IMR-90 (cell line): ENCODE results near the gene TMEM43. TPM values are rescaled to one million over a fixed set of nuclear protein-coding genes. Genes with fewer than 3 reads are reported as not detected.
"Not testable (repeated sequence)": the region's sequence is repeated elsewhere in the genome, so short reads cannot be mapped to it uniquely, and the experiment has no call there.

ENCODE experiments used
- ATAC-seq: fragments of 200-7000 bp; cut with Tn5 transposase; 2 replicates; pipeline ENCODE4 v1.9.1; 2020; ENCODE audit warnings: low read depth, mild to moderate bottlenecking, moderate library complexity
- BruUV-seq: library from RNA; stranded (reverse); fragments of 400-500 nt; replicated peaks from 2 replicates; lab custom pipeline; 2021; lab: Mats Ljungman, UMichigan
- CTCF ChIA-PET: fragments of 300-600 bp; formaldehyde crosslinking; extraction: SDS; loops from one replicate; lab custom pipeline; 2021; ENCODE audit warnings: antibody characterized with exemption; lab: Yijun Ruan, JAX
- POLR2A ChIA-PET: fragments of 300-600 bp; sonication (Branson Sonifier 250); formaldehyde crosslinking; loops from one replicate; lab custom pipeline; 2022; ENCODE audit warnings: antibody characterized with exemption; ENCODE audit not compliant: unreplicated experiment; lab: Charles Lee
- DNase-seq: peaks from one replicate; pipeline ENCODE4 v3.0.0; 2013
- H2AFZ ChIP-seq: replicated peaks from 2 replicates; pipeline ENCODE3; 2013; ENCODE audit warnings: low read length, mild to moderate bottlenecking; ENCODE audit not compliant: poor library complexity
- H2AK5ac ChIP-seq: 2 replicates; pipeline ENCODE4 v1.6.1; 2013; ENCODE audit warnings: low read depth, low read length, inconsistent platforms
- H2AK9ac ChIP-seq: replicated peaks from 2 replicates; pipeline ENCODE3; 2013; ENCODE audit warnings: mild to moderate bottlenecking, low read depth, low read length, moderate library complexity; ENCODE audit not compliant: poor library complexity
- H2BK120ac ChIP-seq: 2 replicates; pipeline ENCODE4 v1.6.1; 2013; ENCODE audit warnings: low read depth, low read length, inconsistent platforms
- H2BK15ac ChIP-seq: 3 replicates; pipeline ENCODE4 v1.6.1; 2013; ENCODE audit warnings: low read depth, low read length, inconsistent platforms
- H2BK20ac ChIP-seq: 2 replicates; pipeline ENCODE4 v1.6.1; 2013; ENCODE audit warnings: low read depth, mild to moderate bottlenecking, inconsistent platforms, low read length, moderate library complexity
- H2BK5ac ChIP-seq: 2 replicates; pipeline ENCODE4 v1.6.1; 2013; ENCODE audit warnings: mild to moderate bottlenecking, low read depth, low read length, inconsistent platforms; ENCODE audit not compliant: poor library complexity, severe bottlenecking
- H3K14ac ChIP-seq: replicated peaks from 2 replicates; pipeline ENCODE4 v1.6.1; 2013; ENCODE audit warnings: low read depth, low read length, inconsistent platforms
- H3K18ac ChIP-seq: 2 replicates; pipeline ENCODE4 v1.6.1; 2013; ENCODE audit warnings: low read depth, low read length, control low read depth
- H3K23ac ChIP-seq: 2 replicates; pipeline ENCODE4 v1.6.1; 2013; ENCODE audit warnings: low read depth, low read length, inconsistent platforms
- H3K27ac ChIP-seq: 2 replicates; pipeline ENCODE4 v1.5.1; 2013; ENCODE audit warnings: mild to moderate bottlenecking, control low read depth, low read length; ENCODE audit not compliant: insufficient read depth
- H3K27me3 ChIP-seq: 2 replicates; pipeline ENCODE4 v1.6.1; 2013; ENCODE audit warnings: low read length; ENCODE audit not compliant: control insufficient read depth, insufficient read depth
- H3K36me3 ChIP-seq: 2 replicates; pipeline ENCODE4 v1.6.1; 2013; ENCODE audit warnings: low read length, mixed read lengths; ENCODE audit not compliant: control insufficient read depth, insufficient read depth
- H3K4ac ChIP-seq: 2 replicates; pipeline ENCODE4 v1.6.1; 2013; ENCODE audit warnings: low read depth, low read length, inconsistent platforms
- H3K4me1 ChIP-seq: 2 replicates; pipeline ENCODE4 v1.6.1; 2013; ENCODE audit warnings: low read length, mixed read lengths; ENCODE audit not compliant: control insufficient read depth, insufficient read depth
- H3K4me2 ChIP-seq: 2 replicates; pipeline ENCODE4 v1.6.1; 2013; ENCODE audit warnings: low read depth, mild to moderate bottlenecking, control low read depth, low read length, moderate library complexity
- H3K4me3 ChIP-seq: 2 replicates; pipeline ENCODE4 v1.5.1; 2013; ENCODE audit warnings: low read depth, mild to moderate bottlenecking, control low read depth, low read length, moderate library complexity; ENCODE audit not compliant: insufficient read depth
- H3K56ac ChIP-seq: 2 replicates; pipeline ENCODE4 v1.6.1; 2013; ENCODE audit warnings: low read length, inconsistent platforms; ENCODE audit not compliant: insufficient read depth; ENCODE audit errors: extremely low read depth
- H3K79me1 ChIP-seq, 2 experiments: 2 replicates each; pipeline ENCODE4 v1.6.1; 2013; ENCODE audit warnings: low read length in 2 of 2, inconsistent platforms in 1 of 2, low read depth in 1 of 2
- H3K9ac ChIP-seq: 2 replicates; pipeline ENCODE4 v1.6.1; 2013; ENCODE audit warnings: low read depth, low read length, control low read depth
- H3K9me1 ChIP-seq: 2 replicates; pipeline ENCODE4 v1.6.1; 2013; ENCODE audit warnings: low read length, inconsistent platforms; ENCODE audit not compliant: insufficient read depth
- H3K9me3 ChIP-seq: 2 replicates; pipeline ENCODE4 v1.6.1; 2013; ENCODE audit warnings: low read length; ENCODE audit not compliant: control insufficient read depth, insufficient read depth
- H4K20me1 ChIP-seq: 2 replicates; pipeline ENCODE4 v1.6.1; 2013; ENCODE audit warnings: low read length, inconsistent platforms; ENCODE audit not compliant: insufficient read depth
- H4K5ac ChIP-seq: 2 replicates; pipeline ENCODE4 v1.6.1; 2013; ENCODE audit warnings: mild to moderate bottlenecking, low read depth, low read length, control low read depth
- H4K8ac ChIP-seq, 2 experiments: 2 replicates each; pipeline ENCODE4 v1.6.1; 2013; ENCODE audit warnings: low read depth in 2 of 2, low read length in 2 of 2, control low read depth in 1 of 2, inconsistent platforms in 1 of 2
- H4K91ac ChIP-seq: 2 replicates; pipeline ENCODE4 v1.6.1; 2013; ENCODE audit warnings: low read depth, low read length, inconsistent platforms; ENCODE audit not compliant: insufficient read depth
- WGBS, 2 experiments: methylation state at CpG; one replicate each; pipeline versions ENCODE4 v1.1.5 to v1.1.7; 2013; ENCODE audit warnings: missing lambda C conversion rate in 2 of 2; ENCODE audit not compliant: insufficient read length in 1 of 2; ENCODE audit errors: extremely low coverage in 2 of 2; 5-methylcytosine and 5-hydroxymethylcytosine counted together
- dilution Hi-C: fragments of 300-500 bp; cut with HindIII; formaldehyde crosslinking; loops from one replicate; pipeline ENCODE4 v1.14.3; 2018; ENCODE audit warnings: low sequenced_read_pairs; ENCODE audit not compliant: unreplicated experiment
- in situ Hi-C: fragments of 300-500 bp; cut with MboI; formaldehyde crosslinking; loops from 3 replicates; pipeline ENCODE4 v1.14.3; 2019; ENCODE audit warnings: low sequenced_read_pairs, inconsistent platforms, mixed read lengths
- intact Hi-C: fragments of 100-400 bp; cut with micrococcal nuclease; formaldehyde crosslinking; loops from 2 replicates; pipeline ENCODE4 v1.10.0; 2022
- polyA plus RNA-seq, 3 experiments: library from polyadenylated mRNA; depleted of rRNA; stranded (reverse); fragments of >200 nt; gene quantifications; 2 replicates each; pipeline ENCODE4 v1.2.3, GENCODE V29; 2012; ENCODE audit warnings: low replicate concordance in 1 of 3
- total RNA-seq: library from RNA; depleted of rRNA; stranded (reverse); fragments of >200 nt; gene quantifications from 2 replicates; pipeline ENCODE4 v1.2.3, GENCODE V29; 2012

TMEM43 gene
- total and polyA plus RNA-seq, 2 of the 4 experiments (the other 2 are of a cell fraction), result 109 to 114 TPM

GRCh38 chr3:14087461-14087860 lies 37.4 kb upstream of the TMEM43 start:
- H3K4me2 ChIP-seq, H3K14ac ChIP-seq, POLR2A ChIA-PET, H3K9me1 ChIP-seq, H3K4me3 ChIP-seq, H3K36me3 ChIP-seq, H3K27ac ChIP-seq, H3K56ac ChIP-seq, H3K4ac ChIP-seq, H2BK15ac ChIP-seq, H3K4me1 ChIP-seq, intact Hi-C loops, H2AFZ ChIP-seq, H2AK5ac ChIP-seq, dilution Hi-C loops, H3K9me3 ChIP-seq, H3K27me3 ChIP-seq, DNase-seq, H4K91ac ChIP-seq, H2BK5ac ChIP-seq, H2BK20ac ChIP-seq, H4K20me1 ChIP-seq, H3K23ac ChIP-seq, ATAC-seq, H2BK120ac ChIP-seq, BruUV-seq, H4K5ac ChIP-seq, H4K8ac ChIP-seq, H3K18ac ChIP-seq, in situ Hi-C loops, H2AK9ac ChIP-seq, CTCF ChIA-PET, H3K79me1 ChIP-seq, H3K9ac ChIP-seq: not testable (repeated sequence)
- WGBS, 2 experiments, result no CpG with 5 or more reads among the region's 5 CpGs

GRCh38 chr3:14091959-14092358 lies 32.9 kb upstream of the TMEM43 start:
- H3K18ac ChIP-seq, H3K4me1 ChIP-seq, H3K36me3 ChIP-seq, intact Hi-C loops, H4K5ac ChIP-seq, POLR2A ChIA-PET, H2AFZ ChIP-seq, H3K79me1 ChIP-seq, H3K9me1 ChIP-seq, H3K9me3 ChIP-seq, H3K9ac ChIP-seq, H3K4me2 ChIP-seq, H2BK15ac ChIP-seq, H3K4ac ChIP-seq, H3K56ac ChIP-seq, dilution Hi-C loops, in situ Hi-C loops, H4K91ac ChIP-seq, H2AK9ac ChIP-seq, H4K8ac ChIP-seq, H2BK120ac ChIP-seq, H3K4me3 ChIP-seq, DNase-seq, H2BK5ac ChIP-seq, BruUV-seq, H3K14ac ChIP-seq, H3K27ac ChIP-seq, H3K23ac ChIP-seq, H2BK20ac ChIP-seq, H3K27me3 ChIP-seq, H2AK5ac ChIP-seq, H4K20me1 ChIP-seq, ATAC-seq: not testable (repeated sequence)
- CTCF ChIA-PET, result interaction anchor here (1.0 kb wide), 1 partner anchor 8 kb away, joined by 3 read pairs; no protein-coding TSS in a partner anchor
- WGBS, 2 experiments, result no CpG with 5 or more reads among the region's 5 CpGs
